Glomerular visceral epithelial cell (primary cell): ENCODE measurements around the gene CENPS.
"Not testable (repeated sequence)": the region's sequence is repeated elsewhere in the genome, so short reads cannot be mapped to it uniquely, and the experiment has no call there.

Experiments
- DNase-seq: peaks from one replicate; pipeline ENCODE4 v3.0.0-alpha.2; 2016; ENCODE audit errors: extremely low spot score

Gene CENPS

GRCh38 chr1:10450836-10451235 is 20.6 kb downstream of the CENPS start:
- no peak for DNase-seq

GRCh38 chr1:10451287-10451686 is 21.1 kb downstream of the CENPS start:
- no peak for DNase-seq

- no peak for DNase-seq
Measured at GRCh38 chr1:10456048-10456447, 25.8 kb downstream of the CENPS start.

- DNase-seq = no peak
Measured at GRCh38 chr1:10456661-10457060, 26.4 kb downstream of the CENPS start.

GRCh38 chr1:10457462-10457861 is 27.2 kb downstream of the CENPS start:
- DNase-seq = not testable (repeated sequence)

GRCh38 chr1:10457875-10458274 is 27.6 kb downstream of the CENPS start:
- DNase-seq = no peak

GRCh38 chr1:10459184-10459583 is 29.0 kb downstream of the CENPS start:
- DNase-seq = peak; percentile 89

- no peak for DNase-seq
Measured at GRCh38 chr1:10467078-10467477, 36.8 kb downstream of the CENPS start.

GRCh38 chr1:10470043-10470442 is 39.8 kb downstream of the CENPS start:
- no peak for DNase-seq

- DNase-seq = no peak
Measured at GRCh38 chr1:10471411-10472219, 41.4 kb downstream of the CENPS start.

GRCh38 chr1:10472220-10473144 is 42.2 kb downstream of the CENPS start, which contains the start of gene DFFA:
Gene DFFA, minus strand, starts transcription at chr1:10472529. Its CDS starts 71 bp downstream, at chr1:10472458.
- DNase-seq = peak; percentile 94

- DNase-seq = no peak
Measured at GRCh38 chr1:10473145-10473765, 43.0 kb downstream of the CENPS start.

- not testable (repeated sequence) for DNase-seq
Measured at GRCh38 chr1:10474309-10474612, 44.0 kb downstream of the CENPS start.

GRCh38 chr1:10474613-10475507 is 44.6 kb downstream of the CENPS start, which contains the start of gene PEX14:
Gene PEX14, plus strand, starts transcription at chr1:10474950. Its CDS starts 17 bp downstream, at chr1:10474967.
- DNase-seq = peak; percentile 85

- no peak for DNase-seq
Measured at GRCh38 chr1:10475510-10475909, 45.3 kb downstream of the CENPS start.

- no peak for DNase-seq
Measured at GRCh38 chr1:10479296-10479695, 49.1 kb downstream of the CENPS start.

- no peak for DNase-seq
Measured at GRCh38 chr1:10480614-10481013, 50.4 kb downstream of the CENPS start.

- DNase-seq = no peak
Measured at GRCh38 chr1:10484521-10484920, 54.3 kb downstream of the CENPS start.

- no peak for DNase-seq
Measured at GRCh38 chr1:10489291-10490055, 59.2 kb downstream of the CENPS start.

GRCh38 chr1:10490286-10490970 is 60.2 kb downstream of the CENPS start:
- peak; percentile 52 for DNase-seq
